Measurements from ENCODE around the gene DSG4. TPM values are rescaled to one million over a fixed set of nuclear protein-coding genes. Genes with fewer than 3 reads are reported as not detected.

Gene DSG4
- total and polyA plus RNA-seq, 4 experiments from 2014 or later: not detected

- CTCF ChIA-PET (ENCODE audit: partially characterized antibody): no interaction called here
- H3K27ac ChIP-seq (ENCODE audit: low read depth, low read length): no peak overlapping the region
- no peaks in the 10 kb centered on the region for H3K4me1 Mint-ChIP-seq
- H3K27ac Mint-ChIP-seq: no peak overlapping the region
- POLR2A ChIA-PET (ENCODE audit: partially characterized antibody): no interaction called here
- no peaks in the 10 kb centered on the region for H3K9me3 ChIP-seq (ENCODE audit: control insufficient read depth in 1 of 2, low read length in 2 of 2)
- intact Hi-C loops (cut with micrococcal nuclease): no loop called here
- peaks cover 0 to 13% (median 7%) of the 10 kb centered on the region in 8 donors for H3K9me3 Mint-ChIP-seq
- H3K36me3 Mint-ChIP-seq: no peaks in the 10 kb centered on the region
- H3K4me1 ChIP-seq (ENCODE audit: insufficient read depth, low read length): no peaks in the 10 kb centered on the region
- no peak for DNase-seq
- H3K4me3 ChIP-seq (ENCODE audit: low read length in 2 of 2): no peak overlapping the region
- H3K4me3 Mint-ChIP-seq: no peak overlapping the region
- H3K36me3 ChIP-seq (ENCODE audit: insufficient read depth, low read length): no peaks in the 10 kb centered on the region
- H3K27me3 ChIP-seq (ENCODE audit: insufficient read depth, low read length): no peaks in the 10 kb centered on the region
- H3K27me3 Mint-ChIP-seq: peaks cover 0 to 2% of the 10 kb centered on the region in 2 donors
Measured at GRCh38 chr18:31432316-31432715, 55.7 kb downstream of the DSG4 start.

- CTCF ChIA-PET (ENCODE audit: partially characterized antibody): no interaction called here
- POLR2A ChIA-PET (ENCODE audit: partially characterized antibody): no interaction called here
- Mint-ChIP-seq H3K27me3 (no peaks in the 10 kb centered on the region), H3K36me3 (no peaks in the 10 kb centered on the region), H3K4me3 (no peak overlapping the region), H3K9me3 (peaks cover 0 to 7% (median 3%) of the 10 kb centered on the region in 8 donors), H3K4me1 (no peaks in the 10 kb centered on the region), H3K27ac (no peak overlapping the region)
- no peak overlapping the region for H3K27ac ChIP-seq (ENCODE audit: low read depth, low read length)
- H3K9me3 ChIP-seq (ENCODE audit: control insufficient read depth in 1 of 2, low read length in 2 of 2): no peaks in the 10 kb centered on the region
- H3K27me3 ChIP-seq (ENCODE audit: insufficient read depth, low read length): no peaks in the 10 kb centered on the region
- H3K36me3 ChIP-seq (ENCODE audit: insufficient read depth, low read length): no peaks in the 10 kb centered on the region
- DNase-seq: no peak
- intact Hi-C loops (cut with micrococcal nuclease): no loop called here
- no peak overlapping the region for H3K4me3 ChIP-seq (ENCODE audit: low read length in 2 of 2)
- H3K4me1 ChIP-seq (ENCODE audit: insufficient read depth, low read length): no peaks in the 10 kb centered on the region
Measured at GRCh38 chr18:31436825-31437224, 60.2 kb downstream of the DSG4 start.

DNA sequence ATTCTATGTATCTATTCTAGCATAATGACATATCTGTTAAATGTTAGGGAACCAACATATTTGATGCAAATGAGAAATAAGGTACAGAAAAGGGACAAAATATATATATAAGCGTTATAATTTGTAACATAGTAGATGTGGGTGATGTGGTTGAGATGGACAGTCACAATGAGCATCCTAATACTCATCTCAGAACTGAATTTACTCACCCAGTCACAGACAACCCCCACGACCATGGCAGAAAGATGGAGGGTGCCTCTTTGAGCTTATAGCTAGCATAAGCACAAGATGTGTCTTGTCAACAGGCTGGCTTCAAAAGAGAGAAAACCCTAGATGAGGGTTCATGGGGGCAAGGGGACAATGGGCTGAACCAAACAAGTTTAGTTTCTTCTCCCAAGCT lies 61.8 kb downstream of the DSG4 start:
- ChIA-PET CTCF (ENCODE audit: partially characterized antibody) (no interaction called here), POLR2A (ENCODE audit: partially characterized antibody) (no interaction called here)
- Histone ChIP-seq H3K27me3 (ENCODE audit: insufficient read depth, low read length) (no peaks in the 10 kb centered on the region), H3K27ac (ENCODE audit: low read depth, low read length) (no peak overlapping the region), H3K9me3 (ENCODE audit: control insufficient read depth in 1 of 2, low read length in 2 of 2) (no peaks in the 10 kb centered on the region), H3K4me1 (ENCODE audit: insufficient read depth, low read length) (no peaks in the 10 kb centered on the region), H3K36me3 (ENCODE audit: insufficient read depth, low read length) (no peaks in the 10 kb centered on the region), H3K4me3 (ENCODE audit: low read length in 2 of 2) (no peak overlapping the region)
- Mint-ChIP-seq H3K4me3 (no peak overlapping the region), H3K4me1 (no peaks in the 10 kb centered on the region), H3K27me3 (no peaks in the 10 kb centered on the region), H3K9me3 (peaks cover 0 to 5% (median under 1%) of the 10 kb centered on the region in 8 donors), H3K36me3 (no peaks in the 10 kb centered on the region), H3K27ac (no peak overlapping the region)
- no peak for DNase-seq
- intact Hi-C loops (cut with micrococcal nuclease): no loop called here

DNA sequence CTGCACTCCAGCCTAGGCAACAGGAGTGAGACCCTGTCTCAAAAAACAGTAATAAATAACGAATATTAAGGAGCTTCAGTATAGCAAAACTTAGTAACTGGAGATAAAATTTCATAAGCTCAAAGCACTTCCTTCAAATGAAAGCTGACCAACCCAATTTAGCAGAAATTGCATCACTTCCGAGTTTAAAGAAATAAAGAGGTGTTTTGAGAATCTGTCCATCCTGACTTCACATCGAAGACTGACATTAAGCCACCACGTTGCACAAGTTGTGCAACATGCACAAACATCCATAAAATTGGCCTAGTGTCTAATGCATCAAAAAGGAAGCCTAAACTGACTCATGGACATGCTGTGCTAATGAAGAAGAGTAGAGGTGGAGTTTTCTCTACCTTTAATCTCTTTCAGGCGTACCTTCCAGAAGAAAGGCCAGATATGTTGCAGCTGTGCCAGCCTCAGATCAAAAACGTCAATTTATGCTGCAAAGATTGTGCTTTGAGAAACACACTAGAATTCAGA lies 63.3 kb downstream of the DSG4 start:
- Histone ChIP-seq H3K36me3 (ENCODE audit: insufficient read depth, low read length) (no peaks in the 10 kb centered on the region), H3K4me1 (ENCODE audit: insufficient read depth, low read length) (no peaks in the 10 kb centered on the region), H3K9me3 (ENCODE audit: control insufficient read depth in 1 of 2, low read length in 2 of 2) (no peaks in the 10 kb centered on the region), H3K27ac (ENCODE audit: low read depth, low read length) (no peak overlapping the region), H3K27me3 (ENCODE audit: insufficient read depth, low read length) (no peaks in the 10 kb centered on the region), H3K4me3 (ENCODE audit: low read length in 2 of 2) (no peak overlapping the region)
- no peak for DNase-seq
- H3K36me3 Mint-ChIP-seq: no peaks in the 10 kb centered on the region
- H3K27ac Mint-ChIP-seq: no peak overlapping the region
- intact Hi-C loops (cut with micrococcal nuclease): no loop called here
- POLR2A ChIA-PET (ENCODE audit: partially characterized antibody): no interaction called here
- H3K27me3 Mint-ChIP-seq: no peaks in the 10 kb centered on the region
- no peaks in the 10 kb centered on the region for H3K4me1 Mint-ChIP-seq
- no peak overlapping the region for H3K4me3 Mint-ChIP-seq
- CTCF ChIA-PET (ENCODE audit: partially characterized antibody): no interaction called here
- peaks cover 0 to 3% (median 0%) of the 10 kb centered on the region in 8 donors for H3K9me3 Mint-ChIP-seq

DNA sequence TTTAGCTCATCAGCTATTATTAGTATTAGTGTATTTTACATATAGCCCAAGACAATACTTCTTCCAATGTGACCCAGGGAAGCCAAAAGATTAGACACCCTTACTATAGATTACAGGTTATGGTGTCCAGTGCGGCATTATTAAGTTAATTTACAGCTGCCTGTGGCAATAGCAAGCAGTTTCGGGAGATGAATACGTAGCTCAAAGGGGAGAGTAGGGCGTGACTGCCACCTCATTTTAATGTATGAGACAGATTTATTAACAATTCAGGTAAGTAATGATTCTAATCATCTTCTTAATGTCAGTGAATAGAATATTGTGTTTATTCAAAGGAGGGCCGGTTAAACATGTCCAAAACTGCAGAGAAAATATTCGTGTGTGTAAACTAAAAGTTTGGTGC lies 64.2 kb downstream of the DSG4 start:
- Mint-ChIP-seq H3K27ac (no peak overlapping the region), H3K27me3 (no peaks in the 10 kb centered on the region), H3K4me3 (no peak overlapping the region), H3K9me3 (peaks cover 0 to 2% (median 0%) of the 10 kb centered on the region in 8 donors), H3K36me3 (no peaks in the 10 kb centered on the region), H3K4me1 (no peaks in the 10 kb centered on the region)
- Histone ChIP-seq H3K9me3 (ENCODE audit: control insufficient read depth in 1 of 2, low read length in 2 of 2) (no peaks in the 10 kb centered on the region), H3K4me3 (ENCODE audit: low read length in 2 of 2) (no peak overlapping the region), H3K27me3 (ENCODE audit: insufficient read depth, low read length) (no peaks in the 10 kb centered on the region), H3K4me1 (ENCODE audit: insufficient read depth, low read length) (no peaks in the 10 kb centered on the region), H3K27ac (ENCODE audit: low read depth, low read length) (no peak overlapping the region), H3K36me3 (ENCODE audit: insufficient read depth, low read length) (no peaks in the 10 kb centered on the region)
- DNase-seq: no peak
- intact Hi-C loops (cut with micrococcal nuclease): no loop called here
- ChIA-PET CTCF (ENCODE audit: partially characterized antibody) (no interaction called here), POLR2A (ENCODE audit: partially characterized antibody) (no interaction called here)

DNA sequence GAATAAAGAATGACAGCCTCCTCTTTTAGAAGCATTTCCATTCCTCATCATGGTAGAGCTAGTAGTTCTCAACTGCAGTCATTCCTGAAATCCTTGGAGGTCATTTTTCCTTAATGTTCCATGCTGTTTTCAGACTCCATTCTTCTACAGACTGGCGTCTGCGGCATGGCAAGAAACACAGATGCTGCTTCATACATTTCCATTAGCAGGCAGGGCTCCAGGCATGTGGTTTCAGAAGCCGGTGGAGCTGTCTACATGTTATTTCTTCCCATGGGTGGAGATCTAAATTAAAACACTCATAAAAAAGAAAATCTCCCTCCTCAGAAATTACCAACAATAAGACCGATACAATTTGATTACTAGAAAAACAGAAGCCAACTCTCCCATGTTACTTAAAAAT lies 64.9 kb downstream of the DSG4 start:
- Histone ChIP-seq H3K36me3 (ENCODE audit: insufficient read depth, low read length) (no peaks in the 10 kb centered on the region), H3K27me3 (ENCODE audit: insufficient read depth, low read length) (no peaks in the 10 kb centered on the region), H3K4me1 (ENCODE audit: insufficient read depth, low read length) (no peaks in the 10 kb centered on the region), H3K4me3 (ENCODE audit: low read length in 2 of 2) (no peak overlapping the region), H3K27ac (ENCODE audit: low read depth, low read length) (no peak overlapping the region), H3K9me3 (ENCODE audit: control insufficient read depth in 1 of 2, low read length in 2 of 2) (no peaks in the 10 kb centered on the region)
- H3K4me3 Mint-ChIP-seq: no peak overlapping the region
- intact Hi-C loops (cut with micrococcal nuclease): no loop called here
- no peaks in the 10 kb centered on the region for H3K36me3 Mint-ChIP-seq
- no peaks in the 10 kb centered on the region for H3K4me1 Mint-ChIP-seq
- H3K9me3 Mint-ChIP-seq: peaks cover 0 to 2% (median 0%) of the 10 kb centered on the region in 8 donors
- ChIA-PET POLR2A (ENCODE audit: partially characterized antibody) (no interaction called here), CTCF (ENCODE audit: partially characterized antibody) (no interaction called here)
- no peak overlapping the region for H3K27ac Mint-ChIP-seq
- no peak for DNase-seq
- no peaks in the 10 kb centered on the region for H3K27me3 Mint-ChIP-seq

- no peak overlapping the region for H3K4me3 Mint-ChIP-seq
- Histone ChIP-seq H3K27me3 (ENCODE audit: insufficient read depth, low read length) (no peaks in the 10 kb centered on the region), H3K4me3 (ENCODE audit: low read length in 2 of 2) (no peak overlapping the region), H3K36me3 (ENCODE audit: insufficient read depth, low read length) (no peaks in the 10 kb centered on the region), H3K4me1 (ENCODE audit: insufficient read depth, low read length) (no peaks in the 10 kb centered on the region), H3K9me3 (ENCODE audit: control insufficient read depth in 1 of 2, low read length in 2 of 2) (no peaks in the 10 kb centered on the region), H3K27ac (ENCODE audit: low read depth, low read length) (no peak overlapping the region)
- H3K4me1 Mint-ChIP-seq: no peaks in the 10 kb centered on the region
- H3K27me3 Mint-ChIP-seq: peaks cover 0 to 2% of the 10 kb centered on the region in 2 donors
- ChIA-PET CTCF (ENCODE audit: partially characterized antibody) (no interaction called here), POLR2A (ENCODE audit: partially characterized antibody) (no interaction called here)
- intact Hi-C loops (cut with micrococcal nuclease): no loop called here
- H3K9me3 Mint-ChIP-seq: peaks cover 0 to 2% (median 0%) of the 10 kb centered on the region in 8 donors
- H3K36me3 Mint-ChIP-seq: no peaks in the 10 kb centered on the region
- no peak overlapping the region for H3K27ac Mint-ChIP-seq
- DNase-seq: no peak
Measured at GRCh38 chr18:31444142-31444541, 67.6 kb downstream of the DSG4 start.

- H3K27ac ChIP-seq (ENCODE audit: low read depth, low read length): no peak overlapping the region
- no peak overlapping the region for H3K4me3 Mint-ChIP-seq
- CTCF ChIA-PET (ENCODE audit: partially characterized antibody): no interaction called here
- H3K36me3 Mint-ChIP-seq: no peaks in the 10 kb centered on the region
- peaks cover 0 to 2% of the 10 kb centered on the region in 2 donors for H3K27me3 Mint-ChIP-seq
- no peaks in the 10 kb centered on the region for H3K27me3 ChIP-seq (ENCODE audit: insufficient read depth, low read length)
- H3K4me1 Mint-ChIP-seq: no peaks in the 10 kb centered on the region
- DNase-seq: no peak
- intact Hi-C loops (cut with micrococcal nuclease): no loop called here
- POLR2A ChIA-PET (ENCODE audit: partially characterized antibody): no interaction called here
- H3K27ac Mint-ChIP-seq: no peak overlapping the region
- H3K4me1 ChIP-seq (ENCODE audit: insufficient read depth, low read length): no peaks in the 10 kb centered on the region
- no peaks in the 10 kb centered on the region for H3K9me3 ChIP-seq (ENCODE audit: control insufficient read depth in 1 of 2, low read length in 2 of 2)
- no peak overlapping the region for H3K4me3 ChIP-seq (ENCODE audit: low read length in 2 of 2)
- peaks cover 0 to 3% (median 0%) of the 10 kb centered on the region in 8 donors for H3K9me3 Mint-ChIP-seq
- H3K36me3 ChIP-seq (ENCODE audit: insufficient read depth, low read length): no peaks in the 10 kb centered on the region
Measured at GRCh38 chr18:31445908-31446307, 69.3 kb downstream of the DSG4 start.

All from CD4-positive, alpha-beta memory T cell (primary cell).